HepG2 (cell line): ENCODE measurements around the gene DTYMK. TPM values are rescaled to one million over a fixed set of nuclear protein-coding genes. Genes with fewer than 3 reads are reported as not detected.

Experiments
- CREB3 ChIP-seq: sonication (generic); formaldehyde crosslinking; IDR thresholded peaks from 2 replicates; pipeline ENCODE4 v1.5.0; 2020; ENCODE audit warnings: missing genetic modification reagents
- MYC ChIP-seq: sonication (generic); formaldehyde crosslinking; IDR thresholded peaks from 2 replicates; pipeline ENCODE4 v1.9.0; 2021; ENCODE audit warnings: missing genetic modification reagents, borderline replicate concordance
- RFX1 ChIP-seq: fragments of 450-650 bp; IDR thresholded peaks from 2 replicates; pipeline ENCODE4 v1.6.1; 2017
- YEATS2 ChIP-seq: sonication (generic); formaldehyde crosslinking; IDR thresholded peaks from 2 replicates; pipeline ENCODE4 v1.4.0; 2020; ENCODE audit warnings: missing genetic modification reagents, borderline replicate concordance
- ZBTB40 ChIP-seq, 2 experiments: fragments of 450-650 bp in 1 of 2; sonication (generic) in 1 of 2; formaldehyde crosslinking in 1 of 2; IDR thresholded peaks; 2 replicates each; pipeline versions ENCODE4 v1.6.1 to v1.8.0; 2016 to 2022; ENCODE audit warnings: antibody characterized with exemption in 1 of 2, mild to moderate bottlenecking in 1 of 2, missing genetic modification reagents in 1 of 2
- ZBTB46 ChIP-seq: sonication (generic); formaldehyde crosslinking; IDR thresholded peaks from 2 replicates; pipeline ENCODE4 v1.4.0; 2020; ENCODE audit warnings: mild to moderate bottlenecking, missing genetic modification reagents, borderline replicate concordance
- ZC3H13 ChIP-seq: sonication (generic); formaldehyde crosslinking; IDR thresholded peaks from 2 replicates; pipeline ENCODE4 v1.8.1; 2023; ENCODE audit warnings: mild to moderate bottlenecking, missing genetic modification reagents, moderate library complexity
- ZNF282 ChIP-seq: fragments of 450-650 bp; IDR thresholded peaks from 2 replicates; pipeline ENCODE4 v1.6.1; 2018; ENCODE audit not compliant: partially characterized antibody
- ZNF598 ChIP-seq: sonication (generic); formaldehyde crosslinking; IDR thresholded peaks from 2 replicates; pipeline ENCODE4 v1.5.1; 2020; ENCODE audit warnings: mild to moderate bottlenecking, missing genetic modification reagents, borderline replicate concordance
- ZNF770 ChIP-seq: sonication (generic); formaldehyde crosslinking; IDR thresholded peaks from 2 replicates; pipeline ENCODE4 v1.5.0; 2020; ENCODE audit warnings: mild to moderate bottlenecking, missing genetic modification reagents
- polyA plus RNA-seq, 8 experiments: library from polyadenylated mRNA; depleted of rRNA in 3 of 8; stranded (reverse) in 7 of 8; unstranded in 1 of 8; fragments of >200 nt; fragmentation: Illumina TruSeq in 4 of 8; extraction: Trizol in 4 of 8; gene quantifications; 2 replicates each; pipeline versions ENCODE4 v1.2.1 to v1.2.3, GENCODE V29; 2011 to 2016; ENCODE audit warnings: low read depth in 4 of 8, missing spikeins in 1 of 8, mixed read lengths in 1 of 8; ENCODE audit not compliant: insufficient read depth in 1 of 8
- total RNA-seq, 5 experiments: library from RNA; depleted of rRNA; stranded (reverse); fragments of >200 nt; fragmentation: Illumina TruSeq; extraction: Trizol; gene quantifications; 2 replicates each; pipeline ENCODE4 v1.2.3, GENCODE V29; 2016; ENCODE audit warnings: low read depth in 1 of 5
- TF ChIP-seq, protein P1 (sequence below): sonication (generic); formaldehyde crosslinking; IDR thresholded peaks from 2 replicates; pipeline ENCODE4 v1.4.0; 2020; ENCODE audit warnings: mild to moderate bottlenecking, missing genetic modification reagents

DTYMK gene
- total and polyA plus RNA-seq, 2 of the 13 experiments (the other 11 are each of a cell fraction or from before 2014, with no cell fraction given) = 57.5 to 134 TPM

DNA sequence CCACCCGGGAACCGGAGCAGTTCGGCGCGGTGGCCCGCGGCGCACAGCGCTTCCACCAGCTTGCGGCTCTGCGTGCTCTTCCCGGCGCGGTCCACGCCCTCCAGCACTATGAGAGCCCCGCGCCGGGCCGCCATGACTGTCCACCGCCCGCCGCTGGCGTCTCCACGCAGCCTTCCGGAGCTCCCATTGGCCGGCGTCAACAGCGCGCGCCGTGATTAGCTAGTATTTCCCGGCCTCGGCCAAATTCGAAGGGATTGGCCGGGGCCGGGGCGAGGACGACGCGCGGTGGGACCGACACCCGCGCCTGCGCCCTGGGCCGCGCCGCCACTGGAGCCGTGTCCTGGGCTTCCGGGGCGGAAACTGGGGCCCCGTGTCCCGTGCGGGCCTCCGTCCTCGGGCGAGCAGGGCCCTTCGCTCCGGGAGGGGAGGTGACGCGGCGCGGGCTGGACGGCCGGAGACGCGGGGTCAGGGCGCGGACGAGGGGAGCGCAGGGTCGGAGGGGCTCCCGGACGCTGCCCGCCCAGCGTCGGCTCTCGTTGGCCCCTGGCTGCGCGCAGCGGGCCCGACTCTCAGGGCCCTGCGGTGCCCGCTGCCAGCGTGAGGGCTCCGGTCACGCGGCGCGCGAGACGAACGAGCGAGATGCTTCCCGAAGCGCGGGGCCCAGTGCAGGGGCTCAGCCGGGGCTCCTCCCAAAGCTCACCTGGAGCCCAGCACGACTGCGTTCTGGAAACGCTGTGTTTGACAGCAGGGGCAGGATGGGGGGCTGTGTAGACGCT lies at the start of gene DTYMK (continued):
- no peak for TF ChIP-seq ZBTB40 (IDR thresholded peaks at IDR 0.05)
- peak; percentile 73 for TF ChIP-seq ZBTB40 (CRISPR knock-in tag; IDR thresholded peaks at IDR 0.05)
- peak; percentile 68 for TF ChIP-seq ZNF770 (CRISPR knock-in tag)
- TF ChIP-seq ZNF598 (CRISPR knock-in tag) = no peak
- no peak for TF ChIP-seq RFX1
- TF ChIP-seq YEATS2 (CRISPR knock-in tag) = peak; percentile 87; the same call in 1 of the 2 replicates
- TF ChIP-seq, protein P1, sequence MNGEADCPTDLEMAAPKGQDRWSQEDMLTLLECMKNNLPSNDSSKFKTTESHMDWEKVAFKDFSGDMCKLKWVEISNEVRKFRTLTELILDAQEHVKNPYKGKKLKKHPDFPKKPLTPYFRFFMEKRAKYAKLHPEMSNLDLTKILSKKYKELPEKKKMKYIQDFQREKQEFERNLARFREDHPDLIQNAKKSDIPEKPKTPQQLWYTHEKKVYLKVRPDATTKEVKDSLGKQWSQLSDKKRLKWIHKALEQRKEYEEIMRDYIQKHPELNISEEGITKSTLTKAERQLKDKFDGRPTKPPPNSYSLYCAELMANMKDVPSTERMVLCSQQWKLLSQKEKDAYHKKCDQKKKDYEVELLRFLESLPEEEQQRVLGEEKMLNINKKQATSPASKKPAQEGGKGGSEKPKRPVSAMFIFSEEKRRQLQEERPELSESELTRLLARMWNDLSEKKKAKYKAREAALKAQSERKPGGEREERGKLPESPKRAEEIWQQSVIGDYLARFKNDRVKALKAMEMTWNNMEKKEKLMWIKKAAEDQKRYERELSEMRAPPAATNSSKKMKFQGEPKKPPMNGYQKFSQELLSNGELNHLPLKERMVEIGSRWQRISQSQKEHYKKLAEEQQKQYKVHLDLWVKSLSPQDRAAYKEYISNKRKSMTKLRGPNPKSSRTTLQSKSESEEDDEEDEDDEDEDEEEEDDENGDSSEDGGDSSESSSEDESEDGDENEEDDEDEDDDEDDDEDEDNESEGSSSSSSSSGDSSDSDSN (CRISPR knock-in tag) = peak; percentile 87; the same call in 1 of the 2 replicates
- peak; percentile 86; the same call in 1 of the 2 replicates for TF ChIP-seq CREB3 (CRISPR knock-in tag)
- TF ChIP-seq ZBTB46 = 0 out of 2 replicates have a peak, but pooled peaks have one; percentile 15
- no peak for TF ChIP-seq ZNF282
- TF ChIP-seq ZC3H13 (CRISPR knock-in tag) = peak; percentile 98
- peak; percentile 92 for TF ChIP-seq MYC
